DND-41 (cell line): Measurements from ENCODE around the gene INTU.

Experiments
- ATAC-seq: fragments of 200-7000 bp; cut with Tn5 transposase; 3 replicates; pipeline ENCODE4 v1.9.1; 2021; ENCODE audit warnings: low read depth; ENCODE audit not compliant: insufficient read depth
- DNase-seq: peaks from one replicate; pipeline ENCODE4 v3.0.0-alpha.2; 2020
- H2AFZ ChIP-seq: 2 replicates; pipeline ENCODE4 v1.6.0; 2012; ENCODE audit warnings: low read depth, low read length
- H3K27ac ChIP-seq: 2 replicates; pipeline ENCODE4 v1.5.1; 2012; ENCODE audit warnings: low read length, inconsistent platforms
- H3K27me3 ChIP-seq: fragments of 200-600 bp; sonication (generic); 2 replicates; pipeline ENCODE4 v1.6.0; 2012; ENCODE audit warnings: low read length, mild to moderate bottlenecking, inconsistent platforms; ENCODE audit not compliant: insufficient read depth, poor library complexity
- H3K36me3 ChIP-seq: 2 replicates; pipeline ENCODE4 v1.5.1; 2012; ENCODE audit warnings: low read length, inconsistent platforms; ENCODE audit not compliant: insufficient read depth
- H3K4me1 ChIP-seq: 2 replicates; pipeline ENCODE4 v1.5.1; 2012; ENCODE audit warnings: mild to moderate bottlenecking, low read length; ENCODE audit not compliant: insufficient read depth
- H3K4me2 ChIP-seq: 2 replicates; pipeline ENCODE4 v1.6.0; 2012; ENCODE audit warnings: mild to moderate bottlenecking, moderate library complexity, low read length, inconsistent platforms; ENCODE audit not compliant: insufficient read depth
- H3K4me3 ChIP-seq, 2 experiments: fragments of 200-600 bp in 1 of 2; shearing (Covaris generic) in 1 of 2; 2 replicates each; pipeline ENCODE4 v1.5.1; 2012 to 2016; ENCODE audit warnings: inconsistent platforms in 2 of 2, low read length in 2 of 2, mild to moderate bottlenecking in 2 of 2, low read depth in 1 of 2, moderate library complexity in 1 of 2
- H3K79me2 ChIP-seq: 2 replicates; pipeline ENCODE4 v1.6.0; 2012; ENCODE audit warnings: low read length, inconsistent platforms; ENCODE audit not compliant: insufficient read depth
- H3K9ac ChIP-seq: 2 replicates; pipeline ENCODE4 v1.6.0; 2012; ENCODE audit warnings: low read depth, mild to moderate bottlenecking, inconsistent platforms, low read length, moderate library complexity
- H3K9me3 ChIP-seq: 2 replicates; pipeline ENCODE4 v1.5.1; 2012; ENCODE audit warnings: low read length, moderate library complexity, mild to moderate bottlenecking, inconsistent platforms; ENCODE audit not compliant: insufficient read depth, severe bottlenecking
- H4K20me1 ChIP-seq: 2 replicates; pipeline ENCODE4 v1.6.0; 2012; ENCODE audit warnings: low read length; ENCODE audit not compliant: insufficient read depth
- CTCF ChIP-seq: IDR thresholded peaks from 2 replicates; pipeline ENCODE4 v1.5.1; 2012; ENCODE audit warnings: borderline replicate concordance, low read length, moderate library complexity, mild to moderate bottlenecking; ENCODE audit not compliant: poor library complexity, severe bottlenecking; ENCODE audit errors: extremely low read depth
- EZH2 ChIP-seq: IDR thresholded peaks from 3 replicates; pipeline ENCODE4 v1.6.1; 2012; ENCODE audit warnings: borderline replicate concordance, low read depth, mild to moderate bottlenecking, moderate library complexity, low read length, inconsistent platforms; ENCODE audit not compliant: severe bottlenecking

The INTU gene

GRCh38 chr4:127622621-127622920 lies 10.2 kb upstream of the INTU start:
- no peaks in the 10 kb centered on the region for H3K9me3 ChIP-seq
- no peak overlapping the region for H3K27ac ChIP-seq
- TF ChIP-seq CTCF, result no peak
- no peak for TF ChIP-seq EZH2
- H3K27me3 ChIP-seq, result no peaks in the 10 kb centered on the region
- no peaks in the 10 kb centered on the region for H3K79me2 ChIP-seq
- no peaks in the 10 kb centered on the region for H3K36me3 ChIP-seq
- H3K4me3 ChIP-seq, result no peak overlapping the region
- no peaks in the 10 kb centered on the region for H4K20me1 ChIP-seq
- H3K4me2 ChIP-seq, result no peak overlapping the region
- DNase-seq, result no peak
- H3K9ac ChIP-seq, result no peak overlapping the region
- no peaks in the 10 kb centered on the region for H3K4me1 ChIP-seq
- H2AFZ ChIP-seq, result no peak overlapping the region
- ATAC-seq, result no peak

GRCh38 chr4:127622921-127623796 lies 9.6 kb upstream of the INTU start:
- no peak overlapping the region for H3K4me3 ChIP-seq
- no peak for ATAC-seq

GRCh38 chr4:127623797-127624083 lies 9.0 kb upstream of the INTU start:
- TF ChIP-seq CTCF, result no peak
- no peak for TF ChIP-seq EZH2
- no peaks in the 10 kb centered on the region for H3K4me1 ChIP-seq
- DNase-seq, result no peak
- no peak overlapping the region for H3K27ac ChIP-seq
- no peaks in the 10 kb centered on the region for H3K27me3 ChIP-seq
- no peak overlapping the region for H3K4me3 ChIP-seq
- no peaks in the 10 kb centered on the region for H4K20me1 ChIP-seq
- H3K36me3 ChIP-seq, result no peaks in the 10 kb centered on the region
- no peak overlapping the region for H2AFZ ChIP-seq
- H3K9ac ChIP-seq, result no peak overlapping the region
- H3K4me2 ChIP-seq, result no peak overlapping the region
- no peaks in the 10 kb centered on the region for H3K79me2 ChIP-seq
- ATAC-seq, result no peak
- no peaks in the 10 kb centered on the region for H3K9me3 ChIP-seq

More at GRCh38 chr4:127622921-127623796, 9.6 kb upstream of the INTU start:
- H2AFZ ChIP-seq, result no peak overlapping the region
- no peak for DNase-seq
- no peak overlapping the region for H3K4me2 ChIP-seq
- H3K9me3 ChIP-seq, result no peaks in the 10 kb centered on the region
- no peaks in the 10 kb centered on the region for H4K20me1 ChIP-seq
- no peaks in the 10 kb centered on the region for H3K79me2 ChIP-seq
- H3K4me1 ChIP-seq, result no peaks in the 10 kb centered on the region
- H3K27ac ChIP-seq, result no peak overlapping the region
- H3K36me3 ChIP-seq, result no peaks in the 10 kb centered on the region
- H3K9ac ChIP-seq, result no peak overlapping the region
- TF ChIP-seq CTCF (no peak), EZH2 (no peak)
- no peaks in the 10 kb centered on the region for H3K27me3 ChIP-seq
